Stimulated activated CD4-positive, alpha-beta T cell treated with anti-CD3 and anti-CD28 coated beads, TNF-alpha, amount 100 ng/mL, for 24 hours (primary cell): ENCODE measurements around the gene TTC23.
"Not testable (repeated sequence)": the region's sequence is repeated elsewhere in the genome, so short reads cannot be mapped to it uniquely, and the experiment has no call there.

Experiments used
- DNase-seq, 3 experiments: peaks; one replicate each; pipeline ENCODE4 v3.0.0-alpha.2; 2020; ENCODE audit warnings: low read depth in 3 of 3

Gene TTC23

DNA sequence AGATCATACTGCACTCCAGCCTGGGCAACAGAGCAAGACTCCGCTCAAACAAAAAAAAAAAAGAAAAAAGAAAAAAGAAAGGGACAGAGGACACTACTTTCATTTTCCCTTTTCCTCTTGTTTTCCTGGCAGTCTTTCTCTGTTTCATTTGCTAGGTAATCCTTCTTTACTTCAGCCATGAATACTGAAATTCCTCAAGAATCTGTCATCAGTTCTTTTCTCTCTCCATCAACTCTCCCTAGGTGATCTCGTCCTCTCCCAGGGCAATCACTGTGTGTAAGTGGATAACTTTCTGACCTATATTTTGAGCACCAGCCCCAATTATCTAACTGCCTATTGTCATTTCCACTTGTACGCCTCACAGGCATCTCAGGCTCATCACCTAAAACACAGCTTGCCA lies 51.5 kb downstream of the TTC23 start:
- no peak for DNase-seq

DNA sequence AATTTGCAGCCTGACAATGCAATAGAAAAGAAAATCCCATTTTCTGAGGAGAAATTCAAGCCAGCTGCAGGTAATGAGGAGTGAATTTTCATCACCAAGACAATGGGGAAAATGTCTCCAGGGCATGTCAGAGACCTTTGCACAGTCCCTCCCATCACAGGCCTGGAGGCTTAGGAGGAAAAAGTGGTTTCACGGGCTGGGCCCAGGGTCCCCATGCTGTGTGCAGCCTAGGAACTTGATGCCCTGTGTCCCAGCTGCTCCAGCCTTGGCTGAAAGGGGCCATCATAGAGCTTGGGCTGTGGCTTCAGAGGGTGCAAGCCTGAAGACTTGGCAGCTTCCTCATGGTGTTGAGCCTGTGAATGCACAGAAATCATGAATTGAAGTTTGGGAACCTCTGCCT lies 57.2 kb downstream of the TTC23 start:
- DNase-seq = not testable (repeated sequence)

DNA sequence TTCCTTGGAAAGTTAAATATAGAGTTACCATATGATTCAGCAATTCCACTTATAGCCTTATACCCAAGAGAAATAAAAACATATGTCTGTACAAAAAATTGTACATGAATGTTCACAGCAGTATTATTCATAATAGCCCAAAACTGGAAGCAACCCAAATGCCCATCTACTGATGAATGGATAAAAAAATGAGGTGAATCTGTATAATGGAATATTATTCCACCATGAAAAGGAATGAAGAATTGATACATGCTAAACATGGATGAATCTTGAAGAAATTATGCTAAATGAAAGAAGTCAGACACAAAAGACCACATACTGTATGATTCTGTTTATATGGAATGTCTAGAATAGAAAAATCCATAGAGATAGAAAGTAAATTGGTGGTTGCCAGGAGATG lies 61.4 kb downstream of the TTC23 start:
- no peak for DNase-seq

DNA sequence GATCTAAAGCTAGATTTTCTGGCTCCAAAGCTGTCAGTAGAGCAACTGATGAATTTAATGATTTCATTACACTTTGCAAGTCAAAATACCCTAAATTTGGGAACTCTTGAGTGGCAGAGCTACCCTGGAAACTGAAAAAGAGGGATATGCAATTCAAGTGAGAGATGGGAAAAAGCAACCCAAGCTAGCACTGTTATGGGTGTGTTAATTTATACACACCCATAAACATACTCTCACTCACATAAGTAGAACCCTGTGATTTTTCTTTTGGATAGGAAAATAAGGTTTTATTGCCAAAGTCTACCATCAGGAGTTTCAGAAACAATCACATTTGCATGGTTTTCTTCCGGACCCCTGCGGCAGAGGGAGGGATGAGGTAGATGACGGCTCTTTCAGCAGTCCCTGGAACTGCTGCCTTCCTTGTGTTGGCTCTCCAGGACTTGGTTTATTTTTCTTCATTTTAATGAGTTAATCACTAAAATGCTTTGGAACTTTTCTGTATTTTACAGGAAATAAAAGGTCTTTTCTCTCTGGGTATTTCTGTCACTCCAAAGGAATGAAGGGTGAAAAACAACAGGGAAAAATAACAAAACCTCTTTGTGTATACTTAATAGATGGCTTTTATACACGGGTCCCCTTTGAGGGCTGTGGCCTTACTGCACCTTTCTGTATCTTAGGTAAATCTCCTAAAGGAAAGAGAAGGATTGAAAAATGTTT lies 63.8 kb downstream of the TTC23 start:
- no peak for DNase-seq

DNA sequence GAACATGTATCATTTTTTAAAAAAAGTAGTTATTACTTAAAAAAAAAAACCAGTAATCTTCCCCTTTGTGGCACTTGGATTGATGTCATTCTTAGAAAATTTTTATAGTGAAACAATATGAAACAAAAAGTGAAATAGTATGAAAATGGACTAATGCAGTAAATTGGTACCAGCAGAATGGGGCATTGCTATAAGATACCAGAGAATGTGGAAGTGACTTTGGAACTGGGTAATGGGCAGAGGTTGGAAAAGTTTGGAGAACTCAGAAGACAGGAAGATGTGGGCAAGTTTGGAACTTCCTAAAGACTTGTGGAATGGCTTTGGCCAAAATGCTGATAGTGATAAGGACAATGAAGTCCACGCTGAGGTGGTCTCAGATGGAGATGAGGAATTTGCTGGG lies 66.6 kb downstream of the TTC23 start:
- DNase-seq = no peak

DNA sequence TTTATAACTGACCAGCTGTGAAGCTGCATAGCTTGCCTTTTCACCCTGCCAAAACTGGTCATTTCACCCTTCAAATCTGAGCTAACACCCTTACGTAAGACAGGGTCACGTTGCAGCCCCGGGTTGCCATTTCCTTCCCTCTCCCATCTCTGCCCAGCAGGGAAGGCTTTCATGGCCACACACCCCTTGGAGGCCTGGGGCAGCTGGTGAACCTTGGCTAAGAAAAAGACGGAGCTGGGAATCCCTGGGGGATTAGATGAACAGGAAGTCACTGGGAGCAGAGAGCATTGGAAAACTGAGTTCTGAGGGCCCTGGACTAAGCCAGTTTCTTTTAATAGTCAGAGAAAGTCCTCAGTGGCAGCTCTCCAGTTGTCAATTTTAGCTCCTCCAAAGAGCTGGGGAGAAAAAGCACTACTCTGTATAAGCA lies 67.8 kb downstream of the TTC23 start:
- DNase-seq = no peak

DNA sequence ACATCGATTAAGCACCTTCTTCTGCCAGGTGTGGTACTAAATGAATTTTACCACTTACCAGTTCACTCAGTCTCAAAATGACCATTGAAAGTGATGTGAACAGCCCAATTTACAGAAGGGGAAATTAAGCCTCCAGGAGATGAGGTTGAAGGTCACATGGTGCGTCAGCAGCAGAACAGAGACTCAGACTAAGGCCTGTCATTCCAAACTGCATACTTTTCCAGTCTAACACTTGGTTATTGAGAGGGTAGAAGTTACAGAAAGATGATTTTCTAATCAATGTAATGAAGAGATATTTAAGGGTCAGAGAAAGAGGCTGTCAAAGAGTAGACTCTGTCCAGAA lies 68.4 kb downstream of the TTC23 start:
- no peak for DNase-seq

DNA sequence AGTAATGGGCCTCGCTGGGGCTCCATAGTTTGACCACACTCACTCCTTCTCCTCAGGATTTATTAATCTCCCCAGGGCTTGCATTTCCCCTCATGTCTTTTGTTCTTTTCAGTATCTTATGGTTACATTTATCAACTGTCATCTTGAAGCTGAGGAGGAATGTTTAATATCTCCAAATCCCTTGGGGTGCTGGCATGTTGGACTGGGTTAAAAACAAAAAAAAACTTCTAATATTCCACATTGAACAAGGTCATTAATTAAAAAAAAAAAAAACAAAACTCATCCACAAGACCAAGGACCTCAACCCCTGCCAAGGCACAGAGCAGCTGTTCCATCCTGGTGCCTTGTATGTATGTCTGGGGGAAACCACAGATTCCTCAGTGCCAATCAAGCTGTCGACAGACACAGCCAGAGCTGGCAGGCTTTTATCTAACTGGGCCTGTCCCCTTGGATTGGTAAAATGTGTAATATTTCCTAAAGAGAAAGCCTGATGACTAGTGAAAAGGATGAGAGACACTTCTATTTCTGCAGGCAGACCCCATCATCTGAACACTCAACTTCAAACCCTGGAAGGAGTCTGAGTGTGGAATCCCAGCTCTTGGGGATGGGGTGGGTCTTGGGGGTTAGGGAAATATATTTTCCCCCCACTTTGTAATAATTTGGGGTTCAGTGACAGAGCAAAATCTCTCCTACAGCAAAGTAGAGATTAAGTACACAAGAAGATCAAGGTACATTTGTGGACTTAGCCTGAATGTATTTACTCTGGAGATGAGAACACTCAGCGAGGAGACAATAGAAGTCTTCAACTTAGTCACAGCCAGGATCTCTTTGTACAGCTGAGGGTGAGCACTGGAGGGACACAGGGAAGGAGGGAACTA lies 69.1 kb downstream of the TTC23 start:
- no peak for DNase-seq

DNA sequence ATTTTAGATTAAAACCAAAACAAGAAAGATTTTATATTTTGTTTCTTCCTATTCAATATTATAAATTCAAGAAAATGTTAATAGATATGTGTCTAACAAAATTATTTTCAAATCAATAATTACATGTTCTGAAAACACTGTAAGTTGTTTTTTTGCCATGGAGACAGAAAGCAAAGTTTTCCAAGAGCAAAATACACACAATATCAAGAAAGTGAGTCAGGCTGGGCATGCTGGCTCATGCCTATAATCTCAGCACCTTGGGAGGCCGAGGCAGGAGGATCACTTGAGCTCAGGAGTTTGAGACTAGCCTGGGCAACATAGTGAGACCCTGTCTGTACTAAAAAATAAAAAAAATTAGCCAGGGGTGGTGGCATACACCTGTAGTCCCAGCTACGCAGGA lies 71.7 kb downstream of the TTC23 start:
- DNase-seq = no peak

DNA sequence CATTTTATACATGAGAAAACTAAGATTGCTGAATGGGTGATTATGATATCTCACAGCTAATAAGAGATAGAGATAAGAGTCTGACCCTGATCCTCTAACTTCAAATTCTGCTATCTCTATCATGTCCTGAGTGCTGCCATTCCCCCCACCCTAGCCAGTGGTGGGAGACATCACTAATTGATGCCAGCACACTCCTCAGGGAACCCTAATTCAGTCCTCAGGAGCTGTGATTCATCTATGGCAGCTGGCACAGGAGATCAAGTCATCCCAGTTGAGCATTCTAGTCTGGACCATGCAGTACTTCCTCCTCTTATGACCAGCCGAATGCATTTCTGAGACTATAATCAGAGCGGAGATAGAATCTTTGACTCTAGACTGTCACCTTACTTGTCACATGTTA lies 72.6 kb downstream of the TTC23 start:
- DNase-seq = no peak

DNA sequence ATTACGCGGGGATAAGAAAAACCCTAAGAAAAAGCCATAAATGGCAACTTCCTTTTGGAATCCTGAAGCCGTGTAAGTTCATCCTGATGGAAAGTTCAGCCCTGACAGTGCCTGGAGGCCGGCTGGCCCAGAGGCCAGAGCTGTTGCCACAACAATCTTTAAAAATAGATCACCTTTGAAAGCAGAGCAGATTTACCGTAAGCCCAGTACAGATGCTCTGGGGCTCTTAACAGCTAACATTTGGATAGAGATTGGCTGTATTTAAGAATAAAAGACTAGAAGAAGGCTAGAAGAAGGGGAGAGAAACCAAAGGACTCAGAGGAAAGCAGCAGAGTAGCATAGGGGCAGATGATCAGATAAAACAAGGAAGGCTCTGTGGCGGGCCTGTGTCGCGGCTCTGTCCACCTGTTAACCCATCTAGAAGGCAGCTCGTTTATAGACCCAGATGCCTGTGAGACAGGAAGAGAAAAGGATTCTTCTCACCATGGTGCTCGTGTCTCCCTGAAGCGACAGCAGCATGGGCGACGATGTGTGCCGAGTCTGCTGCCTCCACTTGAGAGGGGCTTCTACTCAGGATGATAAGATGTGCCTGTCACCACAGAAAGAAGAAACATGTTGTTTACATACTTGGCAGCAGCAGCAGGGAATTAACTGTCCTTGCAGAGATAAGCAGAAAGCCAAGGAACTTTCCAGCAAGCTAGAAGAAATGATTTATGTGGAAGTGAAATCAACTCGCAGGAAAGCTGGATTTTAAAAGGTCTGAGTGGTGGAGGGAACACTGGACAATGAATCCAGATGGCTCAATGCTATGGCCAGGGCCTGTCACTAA lies 74.6 kb downstream of the TTC23 start:
- DNase-seq = no peak

DNA sequence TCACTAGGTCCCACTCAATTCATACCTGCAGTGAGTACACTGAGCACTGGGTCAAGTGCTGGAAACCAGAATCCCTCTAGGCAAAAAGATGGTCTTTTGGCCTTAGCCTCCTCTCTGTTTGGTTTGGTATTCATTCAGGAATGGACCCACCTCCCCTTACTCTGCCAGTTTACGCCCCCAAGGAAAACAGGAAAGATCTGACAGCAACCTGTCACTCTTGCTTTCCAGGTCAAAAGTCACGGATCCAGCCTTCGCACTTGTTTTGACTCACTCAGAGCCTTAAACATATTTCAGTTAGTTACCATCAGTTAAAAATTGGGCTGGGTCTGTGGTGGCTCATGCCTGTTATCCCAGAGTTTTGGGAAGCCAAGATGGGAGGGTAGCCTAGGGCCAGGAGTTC lies 76.4 kb downstream of the TTC23 start:
- no peak for DNase-seq

DNA sequence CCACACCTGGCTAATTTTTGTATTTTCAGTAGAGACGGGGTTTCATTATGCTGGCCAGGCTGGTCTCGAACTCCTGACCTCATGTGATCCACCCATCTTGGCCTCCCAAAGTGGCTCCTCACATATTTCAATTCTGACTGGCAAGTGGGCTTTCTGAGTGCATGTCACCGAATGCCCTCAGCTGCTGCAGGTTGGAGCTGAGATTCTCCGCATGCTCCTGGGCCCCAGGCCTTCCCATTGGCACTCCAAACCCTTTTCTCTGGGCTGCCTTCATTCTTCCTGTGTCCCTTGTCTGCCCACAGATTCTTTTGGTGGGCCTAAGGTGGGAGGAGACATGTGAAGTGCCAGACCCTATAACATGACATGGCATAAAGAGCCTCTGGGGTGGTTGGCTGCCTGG lies 77.2 kb downstream of the TTC23 start:
- no peak for DNase-seq

DNA sequence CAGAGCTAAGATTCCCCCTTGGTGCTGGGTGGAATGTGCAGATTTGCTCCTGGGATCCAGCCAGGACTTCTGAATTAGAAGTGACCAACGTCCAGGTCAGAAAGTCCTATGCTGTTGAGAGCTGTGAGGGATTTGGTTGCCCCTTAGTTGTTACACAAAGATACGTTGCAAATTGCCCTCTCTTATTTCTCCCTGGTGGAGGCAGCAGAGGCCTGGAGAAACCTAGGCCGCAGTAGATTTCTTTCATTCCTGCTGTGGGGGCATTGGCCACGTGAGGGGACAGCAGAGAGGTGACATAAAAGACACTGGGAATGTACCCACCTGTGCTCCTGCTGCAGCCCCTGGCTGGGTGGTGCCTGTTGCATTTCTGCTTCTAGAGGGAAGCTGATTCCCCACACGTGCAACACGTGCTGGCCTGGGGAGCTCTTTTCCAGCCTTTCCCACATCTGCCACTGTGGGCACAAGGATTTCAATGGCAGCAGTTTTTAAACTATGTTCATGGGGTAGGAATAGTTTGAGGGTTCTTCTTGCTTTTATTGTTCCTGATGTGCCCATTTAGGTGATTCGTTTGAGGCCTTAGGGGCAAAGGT lies 78.8 kb downstream of the TTC23 start:
- no peak for DNase-seq

DNA sequence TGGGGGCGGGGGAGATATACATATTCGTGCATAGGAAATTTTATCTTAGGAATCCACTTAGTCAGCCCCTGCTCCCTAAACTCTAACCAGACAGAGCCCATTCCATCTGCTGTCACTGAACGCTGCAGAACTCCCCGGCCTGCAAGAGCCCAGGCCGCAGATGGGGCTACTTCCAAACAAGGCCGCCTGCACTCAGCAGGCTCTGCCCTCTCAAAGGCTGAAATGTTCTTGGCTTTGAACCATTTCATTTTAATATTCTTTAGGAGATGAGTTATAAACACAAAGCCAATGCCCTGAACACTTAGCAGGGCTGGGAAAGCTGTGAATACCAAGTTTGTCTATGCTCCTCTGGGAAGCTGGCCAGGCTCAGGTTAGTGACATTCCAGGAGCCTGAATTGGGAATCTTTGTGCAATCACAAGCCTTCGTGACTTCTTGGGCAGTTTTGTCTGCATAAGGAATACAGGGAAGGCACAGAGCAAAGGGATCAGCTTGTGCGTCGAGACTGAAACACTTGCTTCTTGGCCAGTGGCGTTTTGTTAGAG lies 79.5 kb downstream of the TTC23 start:
- no peak for DNase-seq

DNA sequence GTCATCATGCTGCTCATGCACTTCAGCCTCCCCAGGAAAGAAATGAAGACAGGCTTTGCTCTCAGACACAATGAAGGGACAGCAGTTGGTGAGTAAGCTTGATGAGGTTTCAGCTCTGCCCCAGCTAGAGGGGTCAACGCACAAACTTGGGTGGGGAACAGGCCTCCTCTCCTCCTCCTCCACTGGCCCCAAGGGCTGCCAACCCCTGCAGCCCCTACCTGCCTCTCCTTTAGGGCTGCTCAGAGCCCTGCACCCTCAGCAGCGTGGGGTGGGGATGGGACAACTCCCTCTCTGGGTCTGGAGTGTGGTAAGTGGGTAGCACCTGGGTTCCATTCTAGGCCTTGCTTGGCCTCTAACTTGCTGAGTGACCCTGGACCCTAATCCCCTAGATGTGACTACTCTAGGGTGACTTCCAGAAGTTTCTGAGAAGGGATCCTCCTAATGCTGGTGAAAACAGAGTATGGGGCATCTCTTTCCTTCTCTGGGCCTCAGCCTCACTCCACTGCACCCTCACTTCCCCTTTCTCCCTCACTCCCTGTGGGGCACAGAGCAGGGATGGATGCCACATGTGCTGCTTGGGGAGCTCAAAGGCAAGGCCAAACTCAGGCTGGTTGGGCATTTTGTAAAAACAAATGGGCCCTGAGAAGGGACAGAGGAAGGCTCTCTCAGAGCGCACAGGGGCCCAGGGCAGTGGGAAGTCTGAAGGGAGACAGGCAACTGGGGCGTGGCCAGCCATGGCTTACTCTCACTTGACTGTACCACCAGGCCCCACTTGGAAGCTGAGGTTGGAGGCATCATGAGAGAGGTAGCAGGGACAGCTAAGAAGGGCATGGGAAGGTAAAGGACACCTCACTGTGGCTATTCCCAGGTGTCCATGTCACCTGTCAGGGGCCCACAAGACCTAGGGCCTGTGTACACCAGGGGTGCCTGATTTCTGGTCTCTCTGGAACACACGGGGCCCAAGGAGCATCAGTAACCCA lies 80.5 kb downstream of the TTC23 start:
- no peak for DNase-seq

DNA sequence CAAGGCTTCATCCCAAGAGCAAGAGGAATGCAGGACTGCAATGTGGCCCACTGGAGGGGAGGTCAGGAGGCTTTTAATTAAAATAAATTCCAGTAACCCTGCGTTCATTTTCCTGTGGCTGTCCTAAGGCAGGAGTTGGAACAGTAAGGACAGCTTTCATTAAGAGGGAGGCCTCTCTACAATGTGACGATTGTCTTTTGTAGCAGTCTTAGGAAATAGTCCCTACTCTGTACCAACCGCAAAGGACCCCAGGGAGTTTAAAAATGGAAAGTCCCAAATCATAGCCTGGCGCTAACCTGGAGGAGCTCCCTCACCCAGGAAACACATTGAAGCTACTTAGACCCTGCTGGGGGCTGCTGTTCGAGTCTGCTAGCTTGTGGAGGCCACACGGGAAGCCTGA lies 81.7 kb downstream of the TTC23 start:
- DNase-seq = no peak

DNA sequence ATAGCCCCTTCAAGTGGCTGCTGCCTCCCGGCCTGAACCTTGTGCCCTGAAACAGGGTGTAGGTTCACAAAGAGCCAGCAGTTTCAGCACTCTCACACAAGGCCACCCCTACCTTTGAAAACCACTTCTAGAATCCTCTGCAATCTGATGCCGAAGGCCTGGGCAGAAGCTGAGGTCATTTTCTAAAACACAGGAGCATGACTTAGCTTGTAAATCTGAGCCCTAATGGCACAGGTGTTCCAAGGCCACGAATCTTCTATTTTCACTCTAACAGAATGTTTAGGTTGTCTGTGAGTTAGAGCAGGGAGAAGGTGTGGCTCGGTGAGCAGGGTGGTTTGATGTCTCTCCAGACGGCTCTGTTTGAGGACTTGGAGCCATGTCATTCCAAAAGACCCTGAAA lies 82.2 kb downstream of the TTC23 start:
- no peak for DNase-seq

DNA sequence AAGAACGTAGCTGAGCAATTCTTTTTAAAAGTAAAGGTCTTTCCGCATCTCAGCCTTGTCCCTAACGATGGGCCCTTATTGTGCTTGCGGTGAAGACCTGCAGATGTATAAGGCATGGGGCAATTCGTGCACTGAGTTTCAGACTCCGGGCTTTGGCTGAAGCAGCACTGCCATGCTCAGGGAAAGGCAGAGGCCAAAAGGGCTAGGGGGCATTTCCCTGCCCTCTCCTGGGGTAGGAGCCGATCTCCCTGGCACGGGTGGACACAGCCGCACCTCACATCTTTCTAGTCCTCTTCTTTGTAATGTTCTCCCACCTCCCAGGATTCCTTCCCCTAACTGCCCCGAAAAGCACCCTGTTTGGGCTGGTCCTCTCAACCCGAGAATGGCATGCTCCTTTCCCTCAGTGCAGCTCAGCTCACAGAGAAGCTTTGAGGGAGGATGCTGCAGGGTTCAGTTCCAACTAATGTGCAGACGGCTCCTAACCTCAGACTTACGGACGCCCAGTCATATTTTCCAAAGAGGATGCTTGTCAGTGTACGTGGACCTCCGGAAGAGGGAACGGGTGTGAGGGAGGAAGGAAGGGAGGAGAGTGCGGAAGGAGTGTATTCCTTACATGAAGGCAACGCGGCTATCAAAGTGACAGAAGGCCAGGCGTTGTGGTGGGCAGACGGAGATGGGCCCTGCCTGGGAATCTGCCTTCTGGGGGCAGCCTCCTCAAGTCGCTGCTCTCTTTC lies 83.3 kb downstream of the TTC23 start:
- no peak for DNase-seq
